GM11168 (cell line): Measurements from ENCODE around the gene ASAP2.

Experiments used
- in situ Hi-C: fragments of 300-500 bp; cut with MboI; formaldehyde crosslinking; loops from one replicate; pipeline ENCODE4 v1.12.0; 2022; ENCODE audit warnings: low sequenced_read_pairs; ENCODE audit not compliant: unreplicated experiment

The ASAP2 gene

GRCh38 chr2:9288233-9288632, 81.6 kb downstream of the ASAP2 start:
- in situ Hi-C loops, result no loop called here

GRCh38 chr2:9288681-9289338, 82.2 kb downstream of the ASAP2 start:
- in situ Hi-C loops, result no loop called here

- in situ Hi-C loops, result no loop called here
Observed at GRCh38 chr2:9291331-9291730, 84.7 kb downstream of the ASAP2 start.

- in situ Hi-C loops, result no loop called here
Observed at GRCh38 chr2:9291866-9292265, 85.3 kb downstream of the ASAP2 start.

GRCh38 chr2:9292426-9292825, 85.8 kb downstream of the ASAP2 start:
- in situ Hi-C loops, result no loop called here

GRCh38 chr2:9294764-9295163, 88.2 kb downstream of the ASAP2 start:
- in situ Hi-C loops, result no loop called here

GRCh38 chr2:9296559-9296958, 89.9 kb downstream of the ASAP2 start:
- in situ Hi-C loops, result no loop called here

- in situ Hi-C loops, result no loop called here
Observed at GRCh38 chr2:9297156-9297555, 90.5 kb downstream of the ASAP2 start.

GRCh38 chr2:9297807-9298206, 91.2 kb downstream of the ASAP2 start:
- in situ Hi-C loops, result no loop called here

- in situ Hi-C loops, result no loop called here
Observed at GRCh38 chr2:9298583-9298982, 92.0 kb downstream of the ASAP2 start.

- in situ Hi-C loops, result no loop called here
Observed at GRCh38 chr2:9299161-9300100, 92.8 kb downstream of the ASAP2 start.

- in situ Hi-C loops, result no loop called here
Observed at GRCh38 chr2:9300214-9300613, 93.6 kb downstream of the ASAP2 start.

- in situ Hi-C loops, result no loop called here
Observed at GRCh38 chr2:9300829-9301453, 94.3 kb downstream of the ASAP2 start.

- in situ Hi-C loops, result no loop called here
Observed at GRCh38 chr2:9302755-9303154, 96.1 kb downstream of the ASAP2 start.

GRCh38 chr2:9303528-9304225, 97.1 kb downstream of the ASAP2 start:
- in situ Hi-C loops, result no loop called here

- in situ Hi-C loops, result no loop called here
Observed at GRCh38 chr2:9306911-9307310, 100.3 kb downstream of the ASAP2 start.

GRCh38 chr2:9307535-9307934, 100.9 kb downstream of the ASAP2 start:
- in situ Hi-C loops, result no loop called here

- in situ Hi-C loops, result no loop called here
Observed at GRCh38 chr2:9308186-9308955, 101.8 kb downstream of the ASAP2 start.

- in situ Hi-C loops, result no loop called here
Observed at GRCh38 chr2:9309147-9309546, 102.5 kb downstream of the ASAP2 start.

- in situ Hi-C loops, result no loop called here
Observed at GRCh38 chr2:9310377-9310776, 103.8 kb downstream of the ASAP2 start.
